ENCODE measurements around the gene PPP4R3B.
"Not testable (repeated sequence)": the region's sequence is repeated elsewhere in the genome, so short reads cannot be mapped to it uniquely, and the experiment has no call there.

PPP4R3B gene

GRCh38 chr2:55617175-55618024 lies at the start of gene PPP4R3B:
PPP4R3B (minus strand) TSS chr2:55617622; CDS start chr2:55617285, 337 bp downstream.
- DNase-seq: peak; percentile 98

GRCh38 chr2:55653255-55653654 lies 35.8 kb upstream of the PPP4R3B start:
- no peak for DNase-seq

GRCh38 chr2:55649211-55649610 lies 31.8 kb upstream of the PPP4R3B start:
- no peak for DNase-seq

- no peak for DNase-seq
These were observed 19.4 kb upstream of the PPP4R3B start for GRCh38 chr2:55636831-55637230.

DNA sequence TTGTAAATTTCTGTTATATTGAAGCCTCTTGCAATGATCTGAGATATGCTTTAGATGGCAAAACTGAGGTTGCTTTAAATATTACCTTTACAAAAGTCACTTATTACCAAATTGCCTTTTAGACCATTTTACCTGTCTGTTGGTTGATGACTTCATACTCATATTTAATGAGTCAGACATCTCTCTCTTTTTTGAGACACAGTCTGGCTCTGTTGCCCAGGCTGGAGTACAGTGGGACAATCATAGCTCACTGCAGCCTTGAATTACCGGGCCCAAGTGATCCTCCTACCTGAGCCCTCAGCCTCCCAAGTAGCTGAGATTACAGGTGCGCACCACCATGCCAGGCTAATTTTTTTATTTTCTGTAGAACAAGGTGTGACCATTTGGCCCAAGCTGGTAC lies 11.5 kb upstream of the PPP4R3B start:
- DNase-seq: no peak

DNA sequence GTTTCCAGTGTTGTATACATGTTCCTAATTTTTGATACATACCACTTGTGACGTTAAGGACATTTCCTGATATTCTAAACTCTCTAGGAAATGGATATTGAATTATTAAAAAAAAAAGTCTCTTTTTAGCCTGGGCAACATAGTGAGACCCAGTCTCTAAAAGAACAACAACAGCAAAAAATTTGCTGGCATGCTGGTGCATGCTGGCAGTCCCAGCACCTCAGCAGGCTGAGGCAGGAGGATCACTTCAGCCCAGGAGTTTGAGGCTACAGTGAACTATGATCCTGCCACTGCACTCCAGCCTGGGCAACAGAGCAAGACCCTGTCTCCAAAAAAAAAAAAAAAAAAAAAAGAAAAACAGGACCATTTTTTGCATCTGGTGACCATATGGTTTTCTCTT lies 10.5 kb upstream of the PPP4R3B start:
- no peak for DNase-seq

DNA sequence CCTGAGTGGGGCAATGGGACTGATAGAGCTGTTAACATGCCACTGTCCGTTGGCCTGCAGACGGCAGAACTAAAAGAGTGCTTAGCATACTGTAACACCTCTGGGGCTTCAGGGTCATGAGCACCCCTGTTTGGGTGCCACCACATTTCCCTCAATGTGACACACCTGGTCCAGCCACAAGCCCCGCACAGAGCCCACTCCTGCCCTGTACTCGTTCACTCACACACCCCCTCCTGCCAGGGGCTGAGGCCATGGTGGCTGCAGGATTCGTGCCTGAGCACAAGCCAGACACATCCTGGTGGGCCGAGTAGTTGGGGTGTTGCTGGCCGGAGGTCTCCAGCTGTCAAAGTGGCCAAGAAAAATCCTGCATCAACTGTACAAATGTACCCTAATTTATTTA lies 4.4 kb upstream of the PPP4R3B start:
- no peak for DNase-seq

GRCh38 chr2:55620123-55620779 lies 2.8 kb upstream of the PPP4R3B start:
- DNase-seq: peak; percentile 13

DNA sequence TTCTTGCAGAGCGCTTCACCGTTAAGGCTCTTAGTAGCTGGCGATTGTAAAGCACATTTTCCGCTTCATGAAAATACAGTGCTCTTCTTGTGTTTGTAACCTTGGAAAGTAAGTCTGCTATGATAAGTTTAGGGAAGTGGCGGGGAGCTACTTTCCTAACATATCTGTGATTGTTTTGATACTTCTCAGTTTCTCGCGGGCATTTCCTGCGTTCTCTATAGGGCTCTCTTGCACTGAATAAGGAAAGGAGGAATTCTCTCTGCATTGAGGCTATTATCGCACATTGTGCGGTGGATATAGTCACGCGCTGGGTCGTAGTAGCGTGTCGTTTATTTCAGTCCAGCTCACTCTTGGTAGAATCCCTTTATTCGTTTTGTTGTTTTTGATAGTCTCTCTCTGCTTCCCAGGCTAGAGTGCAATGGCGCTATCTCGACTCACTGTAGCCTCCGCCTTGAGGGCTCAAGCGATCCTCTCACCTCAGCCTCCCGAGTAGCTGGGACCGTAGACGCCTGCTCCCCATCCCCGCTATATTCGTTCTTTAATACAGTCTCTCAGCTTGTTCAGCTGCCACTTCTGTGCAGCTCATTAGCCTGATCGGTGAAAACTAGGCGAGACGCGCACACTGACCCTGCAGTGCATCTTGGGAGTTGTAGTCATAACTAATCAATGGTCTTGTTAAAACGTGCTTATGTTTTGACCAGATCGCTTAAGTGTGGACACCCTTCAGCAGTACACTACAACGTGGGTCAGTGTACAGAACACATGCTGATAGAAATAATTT lies 1.0 kb upstream of the PPP4R3B start:
- DNase-seq: peak; percentile 28

DNA sequence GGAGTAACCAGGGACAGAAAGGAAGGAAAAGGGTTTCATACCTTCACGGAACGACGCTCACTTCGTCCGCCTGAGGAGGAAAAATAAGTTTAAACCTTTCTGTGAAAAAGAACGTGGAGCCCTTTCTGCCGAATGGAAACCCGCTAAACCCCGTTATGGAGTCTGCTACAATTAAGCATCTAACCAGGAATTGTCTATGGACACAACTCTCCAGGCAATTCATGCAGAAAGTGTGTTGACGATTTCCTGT lies 528 bp upstream of the PPP4R3B start:
- no peak for DNase-seq

GRCh38 chr2:55616551-55617174 lies 759 bp downstream of the PPP4R3B start:
- DNase-seq: peak; percentile 67

GRCh38 chr2:55611997-55612396 lies 5.4 kb downstream of the PPP4R3B start:
- no peak for DNase-seq

GRCh38 chr2:55610954-55611743 lies 6.3 kb downstream of the PPP4R3B start:
- no peak for DNase-seq

DNA sequence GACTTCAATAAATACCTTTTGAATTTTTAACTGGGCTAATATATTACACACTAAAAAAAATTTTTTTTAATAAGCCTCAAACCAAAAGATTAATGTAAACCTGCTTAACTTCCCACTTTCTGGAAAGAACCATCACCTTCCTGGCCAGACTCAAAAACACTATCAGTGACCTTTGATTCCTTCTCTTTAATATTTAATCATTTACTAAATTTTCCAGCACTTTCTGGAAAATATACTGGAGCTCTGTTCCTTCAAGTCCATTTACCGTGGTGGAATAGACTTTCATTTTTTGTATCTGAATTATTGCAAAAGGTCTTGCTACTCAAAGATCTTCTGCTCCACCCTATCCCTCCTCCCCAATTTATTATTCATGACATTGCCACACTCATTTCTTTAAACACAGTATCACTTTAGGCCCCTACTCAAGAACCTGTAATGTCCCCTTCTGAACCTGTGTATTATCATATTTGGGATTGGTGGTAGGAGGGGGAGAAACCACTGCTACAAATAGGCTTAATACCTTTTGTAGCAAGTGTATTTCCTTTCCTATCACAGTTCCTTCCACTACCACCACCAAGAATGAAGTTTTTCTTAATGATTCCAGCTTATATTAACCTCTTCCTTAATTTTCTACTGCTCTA lies 7.4 kb downstream of the PPP4R3B start:
- no peak for DNase-seq

GRCh38 chr2:55609193-55609794 lies 8.1 kb downstream of the PPP4R3B start:
- no peak for DNase-seq

- DNase-seq: no peak
These were observed 9.7 kb downstream of the PPP4R3B start for GRCh38 chr2:55607717-55608116.

DNA sequence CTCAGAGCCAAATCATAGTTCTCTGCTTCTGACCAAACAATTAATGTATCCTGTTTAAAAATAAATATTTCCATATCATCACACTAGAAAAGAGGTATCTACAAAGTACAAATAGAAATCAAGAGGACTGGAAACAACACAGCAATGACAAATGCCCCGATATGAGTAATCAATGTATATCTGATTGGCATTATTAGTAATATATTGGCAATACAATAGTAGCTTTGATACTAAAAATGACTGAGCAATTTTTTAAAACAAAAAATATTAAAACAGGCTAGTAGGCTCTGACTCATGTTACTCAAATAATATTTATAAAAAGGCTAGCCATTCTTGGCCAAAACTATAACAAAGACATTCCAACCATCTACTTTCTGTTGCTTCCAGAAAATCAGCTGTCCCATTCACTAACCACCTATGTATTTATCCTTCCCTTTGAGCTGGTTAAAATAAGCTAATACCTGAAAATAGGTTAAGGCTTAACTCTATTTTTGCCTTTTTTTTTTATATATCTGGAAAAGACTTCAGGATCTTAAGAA lies 13.3 kb downstream of the PPP4R3B start:
- DNase-seq: no peak

DNA sequence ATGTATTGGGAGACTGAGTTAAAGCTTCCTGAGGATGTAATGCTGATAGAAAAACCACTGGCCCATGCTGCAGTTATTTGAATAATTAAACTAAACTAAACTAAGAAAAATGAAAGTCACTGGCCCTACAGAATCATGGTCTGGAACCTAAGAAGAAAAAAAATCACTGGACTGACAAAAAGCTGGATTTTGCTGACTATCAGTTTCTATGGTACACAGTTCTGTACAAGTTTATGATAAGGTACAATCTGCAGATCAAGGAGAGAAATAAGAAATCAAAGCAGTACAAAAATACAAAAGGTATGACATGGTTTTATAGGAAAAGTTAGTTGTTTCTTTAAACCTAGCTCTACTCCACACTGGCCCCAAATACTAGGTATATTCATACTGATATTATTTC lies 15.6 kb downstream of the PPP4R3B start:
- no peak for DNase-seq

- DNase-seq: no peak
These were observed 19.2 kb downstream of the PPP4R3B start for GRCh38 chr2:55598056-55598795.

- DNase-seq: not testable (repeated sequence)
These were observed 20.6 kb downstream of the PPP4R3B start for GRCh38 chr2:55596795-55597194.

DNA sequence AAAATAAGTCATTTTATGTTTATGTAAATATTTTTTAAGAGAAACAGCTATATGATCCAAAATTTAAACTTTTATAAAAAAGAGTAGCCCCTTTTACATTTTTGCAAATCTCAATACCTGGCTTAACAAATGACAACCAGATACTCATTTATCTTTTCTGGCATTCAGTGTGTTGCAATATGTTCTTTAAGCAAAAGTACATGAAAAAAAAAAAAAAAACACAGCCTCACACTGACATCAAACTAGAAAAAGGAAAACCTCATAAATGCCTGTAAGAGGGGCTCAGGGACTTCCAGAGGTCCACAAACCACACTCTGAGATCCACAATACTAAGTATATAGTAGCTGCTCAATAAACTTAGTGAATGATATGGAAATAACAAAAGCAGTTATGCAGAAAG lies 21.9 kb downstream of the PPP4R3B start:
- no peak for DNase-seq

Measured in DMS 273 treated with DMSO at 0.1 percent for 48 hours (cell line).